ENCODE results near the gene CALY.

- TF ChIP-seq FOXM1 (IDR thresholded peaks at IDR 0.05; ENCODE audit: low read depth) (no peak), TCF12 (IDR thresholded peaks at IDR 0.05) (no peak)
These were observed 35.8 kb upstream of the CALY start for GRCh38 chr10:133372507-133372906.

Data from SK-N-SH (cell line).